ENCODE results near the gene DISC1. TPM values are rescaled to one million over a fixed set of nuclear protein-coding genes. Genes with fewer than 3 reads are reported as not detected.

The DISC1 gene
- total RNA-seq, 1 experiment from 2014 or later = 9.8 TPM

- Mint-ChIP-seq H3K4me1 (ENCODE audit: low read depth, unreplicated experiment) (no peaks in the 10 kb centered on the region), H3K36me3 (ENCODE audit: insufficient read depth, unreplicated experiment) (no peaks in the 10 kb centered on the region), H3K4me3 (ENCODE audit: low read depth, unreplicated experiment) (no peak overlapping the region), H3K9me3 (ENCODE audit: low read depth, unreplicated experiment) (no peaks in the 10 kb centered on the region), H3K27me3 (ENCODE audit: unreplicated experiment) (no peaks in the 10 kb centered on the region), H3K27ac (ENCODE audit: unreplicated experiment) (no peak overlapping the region)
- CTCF ChIA-PET = no interaction called here
- DNase-seq = no peak
- intact Hi-C loops (cut with micrococcal nuclease; ENCODE audit: unreplicated experiment) = no loop called here
- BruUV-seq (replicated peaks) = no TSS peak
- TF ChIP-seq CTCF (IDR thresholded peaks at IDR 0.05; ENCODE audit: unreplicated experiment) = no peak
These were observed 392.4 kb downstream of the DISC1 start for GRCh38 chr1:232019026-232019340.

GRCh38 chr1:232020352-232020751 lies 393.8 kb downstream of the DISC1 start:
- DNase-seq = no peak
- H3K4me1 Mint-ChIP-seq (ENCODE audit: low read depth, unreplicated experiment) = no peaks in the 10 kb centered on the region
- no TSS peak for BruUV-seq (replicated peaks)
- no peak overlapping the region for H3K4me3 Mint-ChIP-seq (ENCODE audit: low read depth, unreplicated experiment)
- H3K9me3 Mint-ChIP-seq (ENCODE audit: low read depth, unreplicated experiment) = no peaks in the 10 kb centered on the region
- CTCF ChIA-PET = no interaction called here
- no peak overlapping the region for H3K27ac Mint-ChIP-seq (ENCODE audit: unreplicated experiment)
- no peaks in the 10 kb centered on the region for H3K36me3 Mint-ChIP-seq (ENCODE audit: insufficient read depth, unreplicated experiment)
- no peak for TF ChIP-seq CTCF (IDR thresholded peaks at IDR 0.05; ENCODE audit: unreplicated experiment)
- intact Hi-C loops (cut with micrococcal nuclease; ENCODE audit: unreplicated experiment) = no loop called here
- H3K27me3 Mint-ChIP-seq (ENCODE audit: unreplicated experiment) = no peaks in the 10 kb centered on the region

GRCh38 chr1:232029315-232029714 lies 402.7 kb downstream of the DISC1 start:
- TF ChIP-seq CTCF (IDR thresholded peaks at IDR 0.05; ENCODE audit: unreplicated experiment) = no peak
- intact Hi-C loops (cut with micrococcal nuclease; ENCODE audit: unreplicated experiment) = no loop called here

GRCh38 chr1:232031156-232031555 lies 404.6 kb downstream of the DISC1 start:
- no peak for DNase-seq
- peaks cover 2% of the 10 kb centered on the region for H3K9me3 Mint-ChIP-seq (ENCODE audit: low read depth, unreplicated experiment)
- H3K27ac Mint-ChIP-seq (ENCODE audit: unreplicated experiment) = no peak overlapping the region
- H3K4me3 Mint-ChIP-seq (ENCODE audit: low read depth, unreplicated experiment) = no peak overlapping the region
- intact Hi-C loops (cut with micrococcal nuclease; ENCODE audit: unreplicated experiment) = no loop called here
- no peaks in the 10 kb centered on the region for H3K4me1 Mint-ChIP-seq (ENCODE audit: low read depth, unreplicated experiment)
- H3K36me3 Mint-ChIP-seq (ENCODE audit: insufficient read depth, unreplicated experiment) = no peaks in the 10 kb centered on the region
- no peaks in the 10 kb centered on the region for H3K27me3 Mint-ChIP-seq (ENCODE audit: unreplicated experiment)
- CTCF ChIA-PET = no interaction called here
- TF ChIP-seq CTCF (IDR thresholded peaks at IDR 0.05; ENCODE audit: unreplicated experiment) = no peak
- no TSS peak for BruUV-seq (replicated peaks)

More at GRCh38 chr1:232029315-232029714, 402.7 kb downstream of the DISC1 start:
- Mint-ChIP-seq H3K4me3 (ENCODE audit: low read depth, unreplicated experiment) (no peak overlapping the region), H3K27me3 (ENCODE audit: unreplicated experiment) (no peaks in the 10 kb centered on the region), H3K4me1 (ENCODE audit: low read depth, unreplicated experiment) (no peaks in the 10 kb centered on the region), H3K27ac (ENCODE audit: unreplicated experiment) (no peak overlapping the region), H3K36me3 (ENCODE audit: insufficient read depth, unreplicated experiment) (no peaks in the 10 kb centered on the region), H3K9me3 (ENCODE audit: low read depth, unreplicated experiment) (peaks cover 2% of the 10 kb centered on the region)
- BruUV-seq (replicated peaks) = no TSS peak
- DNase-seq = no peak
- CTCF ChIA-PET = no interaction called here

GRCh38 chr1:232033285-232033684 lies 406.7 kb downstream of the DISC1 start:
- intact Hi-C loops (cut with micrococcal nuclease; ENCODE audit: unreplicated experiment) = no loop called here
- CTCF ChIA-PET = no interaction called here
- peaks cover 2% of the 10 kb centered on the region for H3K9me3 Mint-ChIP-seq (ENCODE audit: low read depth, unreplicated experiment)
- H3K4me1 Mint-ChIP-seq (ENCODE audit: low read depth, unreplicated experiment) = no peaks in the 10 kb centered on the region
- no peak for TF ChIP-seq CTCF (IDR thresholded peaks at IDR 0.05; ENCODE audit: unreplicated experiment)
- no peaks in the 10 kb centered on the region for H3K27me3 Mint-ChIP-seq (ENCODE audit: unreplicated experiment)
- no peak overlapping the region for H3K27ac Mint-ChIP-seq (ENCODE audit: unreplicated experiment)
- DNase-seq = no peak
- H3K4me3 Mint-ChIP-seq (ENCODE audit: low read depth, unreplicated experiment) = no peak overlapping the region
- BruUV-seq (replicated peaks) = no TSS peak
- no peaks in the 10 kb centered on the region for H3K36me3 Mint-ChIP-seq (ENCODE audit: insufficient read depth, unreplicated experiment)

Data from Calu3 (cell line).